ENCODE data around the gene B3GNT9. TPM values are rescaled to one million over a fixed set of nuclear protein-coding genes. Genes with fewer than 3 reads are reported as not detected.

The B3GNT9 gene
- total RNA-seq, 2 experiments from 2014 or later = 2.0 to 2.1 TPM

DNA sequence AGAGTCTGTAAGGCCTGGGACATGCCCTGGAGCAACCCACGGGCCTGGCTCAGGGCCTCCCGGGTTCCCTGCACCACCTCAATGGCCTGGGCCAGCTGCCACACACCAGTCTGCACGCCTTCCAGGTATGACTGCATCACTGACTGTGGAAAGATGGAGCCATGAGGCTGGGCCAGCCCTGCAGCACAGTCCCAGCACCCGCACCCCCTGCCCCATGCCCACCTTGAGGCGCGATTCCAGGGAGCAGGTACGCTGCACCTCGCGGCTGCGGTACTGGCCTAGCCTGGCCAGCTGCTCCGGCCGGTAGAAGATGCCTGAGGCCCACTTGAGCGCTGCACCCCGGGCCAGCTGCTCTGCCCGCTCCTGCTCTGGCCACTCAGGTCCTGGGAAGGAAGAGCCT is 38.0 kb upstream of the B3GNT9 start:
- ChIA-PET CTCF (interaction anchor here (1.0 to 1.3 kb wide), 3 partner anchors 14 to 235 kb away, joined by 3 to 5 read pairs (median 3); no protein-coding TSS in a partner anchor), POLR2A (no interaction called here)

DNA sequence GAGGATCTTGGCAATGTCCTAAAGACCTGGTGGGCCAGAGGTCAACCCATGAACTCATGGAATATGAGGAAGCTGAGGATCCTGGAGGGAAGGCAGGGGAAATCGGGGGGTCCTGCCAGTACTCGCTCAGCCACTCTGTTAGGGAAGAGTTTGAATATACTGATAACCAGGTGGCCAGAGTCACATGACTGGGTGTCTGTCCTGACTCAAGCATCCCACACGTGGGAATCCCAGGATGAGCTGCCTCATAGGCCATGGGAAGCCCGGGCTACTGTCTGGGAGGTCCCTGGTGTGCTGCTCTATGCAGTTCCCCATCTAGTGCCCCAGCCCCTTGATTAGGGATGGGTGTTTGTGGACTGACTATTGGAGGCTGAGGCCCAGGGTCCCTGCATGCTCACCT is 37.5 kb upstream of the B3GNT9 start:
- CTCF ChIA-PET = interaction anchor here (1.0 to 1.4 kb wide), 3 partner anchors 12 to 234 kb away, joined by 3 to 5 read pairs (median 3); no protein-coding TSS in a partner anchor
- POLR2A ChIA-PET = interaction anchor here (0.6 kb wide), 1 partner anchor 69 kb away, joined by 9 read pairs; no protein-coding TSS in a partner anchor

GRCh38 chr16:67187175-67187890 is 36.5 kb upstream of the B3GNT9 start:
- CTCF ChIA-PET = interaction anchor here (1.1 to 1.4 kb wide), 3 partner anchors 11 to 169 kb away, joined by 3 to 5 read pairs (median 3); no protein-coding TSS in a partner anchor
- POLR2A ChIA-PET = no interaction called here

- ChIA-PET POLR2A (no interaction called here), CTCF (interaction anchor here (0.6 to 1.1 kb wide), 2 partner anchors 14 to 168 kb away, joined by 3 to 4 read pairs; no protein-coding TSS in a partner anchor)
Measured at GRCh38 chr16:67186550-67186950, 35.8 kb upstream of the B3GNT9 start.

GRCh38 chr16:67185651-67186134 is 34.9 kb upstream of the B3GNT9 start:
- POLR2A ChIA-PET = interaction anchor here (0.5 to 1.2 kb wide), 3 partner anchors 12 to 357 kb away, joined by 3 to 8 read pairs (median 3); no protein-coding TSS in a partner anchor
- CTCF ChIA-PET = interaction anchor here (0.6 to 4.8 kb wide), 24 partner anchors 10 to 291 kb away, joined by 3 to 26 read pairs (median 5); partner anchors contain the start of genes B3GNT9, FBXL8, HSF4 and NOL3

DNA sequence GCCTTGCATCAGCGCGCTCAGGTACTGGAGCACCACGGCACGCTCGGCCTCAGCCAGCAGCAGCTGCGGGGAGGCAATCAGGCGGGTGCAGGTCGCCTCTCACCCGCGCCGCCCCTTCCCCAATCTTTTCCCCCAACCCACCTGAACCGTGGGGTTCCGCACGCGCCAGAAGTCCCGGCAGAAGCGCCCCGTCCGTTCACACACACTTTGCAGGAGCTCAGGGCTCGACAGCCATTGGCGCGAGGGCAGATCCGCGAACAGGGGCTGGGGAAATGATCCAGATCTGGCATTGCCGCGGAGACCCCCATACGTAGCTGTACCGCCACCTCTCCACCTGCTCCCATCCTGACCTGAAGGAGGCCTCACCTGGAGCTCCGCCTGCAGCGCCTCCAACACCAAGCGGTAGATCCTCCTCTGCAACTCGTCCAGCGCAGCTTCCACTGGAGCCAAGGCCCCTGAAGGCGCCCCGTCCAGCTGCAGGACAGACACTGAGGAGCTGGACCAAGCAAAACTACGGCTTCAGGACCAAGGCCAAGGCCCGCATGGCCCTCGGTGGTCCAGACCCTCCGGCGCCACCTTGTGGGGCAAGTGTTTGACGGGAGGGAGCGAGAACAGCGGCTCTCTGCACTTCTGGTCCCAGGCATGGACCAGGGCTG is 34.3 kb upstream of the B3GNT9 start:
- ChIA-PET POLR2A (interaction anchor here (0.5 to 1.2 kb wide), 4 partner anchors 11 to 357 kb away, joined by 3 to 8 read pairs (median 3); no protein-coding TSS in a partner anchor), CTCF (interaction anchor here (0.6 to 4.8 kb wide), 32 partner anchors 10 to 290 kb away, joined by 3 to 26 read pairs (median 5); partner anchors contain the start of genes B3GNT9, FBXL8, HSF4 and NOL3)

DNA sequence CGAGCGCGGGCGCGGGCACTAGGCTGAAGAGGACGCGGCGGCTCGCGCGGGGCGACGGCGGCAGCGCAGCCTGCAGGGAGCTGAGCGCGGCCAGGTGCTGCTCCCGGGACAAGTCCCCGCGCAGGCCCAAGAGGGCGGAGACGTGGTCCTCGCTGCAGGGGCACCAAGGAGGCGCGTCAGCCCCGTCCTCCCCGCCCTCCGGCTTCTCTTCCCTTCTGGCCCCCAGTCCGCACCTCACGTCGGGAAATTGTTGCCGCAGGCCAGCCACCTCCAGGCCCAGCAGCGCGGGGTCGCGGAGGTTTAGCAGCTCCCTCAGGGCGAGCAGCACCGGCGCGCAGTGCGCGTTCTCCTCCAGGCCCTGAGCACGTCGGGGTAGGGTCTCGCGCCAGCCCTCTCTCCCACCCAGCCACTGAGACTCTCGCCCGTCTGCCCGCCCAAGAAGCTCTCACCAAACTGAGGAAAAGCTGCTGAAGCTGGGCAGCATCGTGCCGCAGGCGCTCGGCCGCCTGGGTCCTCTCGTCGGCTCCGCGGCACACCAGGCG is 33.7 kb upstream of the B3GNT9 start:
- ChIA-PET POLR2A (interaction anchor here (0.6 to 1.2 kb wide), 3 partner anchors 25 to 167 kb away, joined by 3 read pairs; no protein-coding TSS in a partner anchor), CTCF (interaction anchor here (0.6 to 4.8 kb wide), 28 partner anchors 9 to 289 kb away, joined by 3 to 26 read pairs (median 5); partner anchors contain the start of genes B3GNT9, FBXL8, HSF4 and NOL3)

GRCh38 chr16:67183627-67184452 is 33.0 kb upstream of the B3GNT9 start, which contains the start of gene MATCAP1:
TSS of gene MATCAP1 (minus strand) at chr16:67183963. CDS start at chr16:67180610, 3,353 bp downstream.
- ChIA-PET CTCF (interaction anchor here (0.6 to 4.8 kb wide), 18 partner anchors 8 to 289 kb away, joined by 3 to 26 read pairs (median 5); partner anchors contain the start of genes HSF4 and NOL3), POLR2A (interaction anchor here (0.6 to 0.9 kb wide), 2 partner anchors 43 to 155 kb away, joined by 3 read pairs; partner anchors contain the start of gene TMEM208)

GRCh38 chr16:67183284-67183626 is 32.5 kb upstream of the B3GNT9 start:
- CTCF ChIA-PET = interaction anchor here (0.6 to 4.8 kb wide), 6 partner anchors 8 to 229 kb away, joined by 3 to 23 read pairs (median 14); partner anchors contain the start of gene NOL3
- POLR2A ChIA-PET = interaction anchor here (0.6 to 0.9 kb wide), 2 partner anchors 13 to 43 kb away, joined by 3 read pairs; partner anchors contain the start of genes NOL3 and TMEM208

GRCh38 chr16:67182288-67182687 is 31.5 kb upstream of the B3GNT9 start:
- ChIA-PET CTCF (interaction anchor here (1.3 to 4.8 kb wide), 4 partner anchors 12 to 164 kb away, joined by 3 to 23 read pairs (median 8); partner anchors contain the start of gene NOL3), POLR2A (interaction anchor here (0.6 kb wide), 1 partner anchor 154 kb away, joined by 9 read pairs; no protein-coding TSS in a partner anchor)

GRCh38 chr16:67181346-67181745 is 30.5 kb upstream of the B3GNT9 start:
- CTCF ChIA-PET = interaction anchor here (1.0 to 4.8 kb wide), 2 partner anchors 11 to 163 kb away, joined by 3 to 23 read pairs; partner anchors contain the start of gene NOL3
- POLR2A ChIA-PET = interaction anchor here (0.6 kb wide), 1 partner anchor 28 kb away, joined by 4 read pairs; no protein-coding TSS in a partner anchor

GRCh38 chr16:67180166-67180565 is 29.4 kb upstream of the B3GNT9 start:
- ChIA-PET CTCF (interaction anchor here (1.0 to 1.7 kb wide), 4 partner anchors 10 to 164 kb away, joined by 3 to 5 read pairs (median 4); partner anchors contain the start of gene NOL3), POLR2A (no interaction called here)

GRCh38 chr16:67179421-67180080 is 28.8 kb upstream of the B3GNT9 start:
- CTCF ChIA-PET = interaction anchor here (0.8 to 1.7 kb wide), 4 partner anchors 10 to 163 kb away, joined by 3 to 5 read pairs (median 4); no protein-coding TSS in a partner anchor
- POLR2A ChIA-PET = interaction anchor here (0.5 kb wide), 1 partner anchor 152 kb away, joined by 6 read pairs; no protein-coding TSS in a partner anchor

DNA sequence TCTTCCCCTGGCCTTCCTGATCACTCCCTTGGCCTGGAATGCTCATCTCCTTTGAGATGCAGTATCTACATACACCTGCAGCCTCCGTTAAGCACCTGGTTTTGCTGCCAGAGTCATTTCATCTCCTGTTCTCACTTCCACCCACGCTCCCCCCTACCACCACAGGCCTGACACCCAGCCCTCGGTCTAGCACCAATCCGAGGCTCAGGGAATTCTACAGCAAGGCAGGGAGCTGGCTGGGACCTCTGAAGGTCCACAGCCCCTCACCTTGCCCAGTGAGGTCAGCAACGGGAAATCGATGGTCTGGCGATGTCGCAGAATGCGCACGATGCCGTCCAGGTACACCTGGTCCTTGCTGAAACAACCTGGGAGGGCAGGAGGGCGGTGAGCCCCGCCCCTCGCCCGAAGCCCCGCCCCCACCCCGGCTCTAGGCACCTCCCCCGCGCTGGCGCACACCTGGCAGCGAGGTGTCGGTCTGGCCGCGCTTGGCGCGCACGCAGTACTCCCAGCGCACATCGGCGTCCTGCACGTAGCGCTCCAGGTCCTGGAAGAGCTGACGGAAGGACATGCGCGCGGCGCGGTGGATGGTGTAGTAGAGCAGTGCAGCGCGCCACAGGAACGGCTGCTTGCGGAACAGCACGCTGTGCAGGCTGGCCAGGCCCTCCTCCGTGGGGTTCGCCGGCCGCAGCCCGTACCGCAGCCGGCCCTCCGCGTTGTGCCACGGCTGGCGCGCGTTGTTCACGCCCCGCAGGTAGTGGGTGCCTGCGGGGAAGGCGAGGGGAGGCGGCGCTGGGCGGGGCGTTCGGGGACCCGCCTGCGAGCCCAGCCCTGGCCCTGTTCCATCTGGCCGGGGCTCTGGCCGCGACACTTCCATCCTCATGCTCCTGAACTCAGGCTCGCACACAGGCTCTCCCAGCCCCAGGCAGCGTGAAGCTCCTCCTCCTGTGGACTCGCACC is 27.2 kb upstream of the B3GNT9 start:
- ChIA-PET POLR2A (no interaction called here), CTCF (interaction anchor here (0.6 to 5.0 kb wide), 6 partner anchors 11 to 201 kb away, joined by 3 to 28 read pairs (median 4); no protein-coding TSS in a partner anchor)

DNA sequence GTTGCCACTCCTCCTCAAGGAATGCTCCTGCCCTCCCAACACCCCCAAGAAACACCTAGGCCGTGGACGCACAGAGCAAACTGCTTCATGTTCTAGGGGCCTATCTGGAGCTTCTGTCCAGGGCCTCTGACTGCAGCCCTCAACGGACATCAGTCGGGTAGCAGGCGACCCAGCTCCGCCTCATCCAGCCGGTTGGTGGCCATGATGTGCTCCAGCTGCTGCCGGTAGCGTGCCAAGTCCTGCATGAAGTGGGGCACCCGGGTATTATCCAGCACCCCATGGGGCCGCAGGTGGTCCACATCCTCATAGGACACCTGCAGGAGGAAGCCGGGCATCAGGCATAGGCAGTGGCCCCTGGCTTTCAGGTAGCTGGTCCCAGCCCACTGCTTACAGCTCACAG is 25.9 kb upstream of the B3GNT9 start:
- ChIA-PET POLR2A (interaction anchor here (0.6 kb wide), 1 partner anchor 302 kb away, joined by 17 read pairs; no protein-coding TSS in a partner anchor), CTCF (interaction anchor here (0.5 to 5.0 kb wide), 9 partner anchors 8 to 211 kb away, joined by 3 to 28 read pairs (median 4); partner anchors contain the start of genes FBXL8, MATCAP1 and TRADD)

Data from activated CD8-positive, alpha-beta memory T cell treated with anti-CD3 and anti-CD28 coated beads for 36 hours (primary cell).